Astrocyte (in vitro differentiated cells and primary cell): ENCODE measurements around the gene POU6F2. TPM values are rescaled to one million over a fixed set of nuclear protein-coding genes. Genes with fewer than 3 reads are reported as not detected.

ENCODE experiments used
- DNase-seq: peaks from one replicate; pipeline ENCODE4 v3.0.0-alpha.2; 2010; ENCODE audit warnings: low read depth
- FAIRE-seq: peaks from 2 replicates; lab custom pipeline; 2011; peaks lifted over from hg19 to GRCh38; lab: Jason Lieb, UNC
- H2AFZ ChIP-seq: 2 replicates; pipeline ENCODE4 v1.6.0; 2012; ENCODE audit warnings: low read depth, low read length, inconsistent platforms
- H3K27ac ChIP-seq: 2 replicates; pipeline ENCODE4 v1.5.1; 2011; ENCODE audit warnings: low read depth, low read length, inconsistent platforms
- H3K27me3 ChIP-seq: 2 replicates; pipeline ENCODE4 v1.6.0; 2011; ENCODE audit warnings: low read length, inconsistent platforms; ENCODE audit not compliant: insufficient read depth
- H3K36me3 ChIP-seq: 2 replicates; pipeline ENCODE4 v1.5.1; 2011; ENCODE audit warnings: low read length, inconsistent platforms; ENCODE audit not compliant: insufficient read depth
- H3K4me1 ChIP-seq: 2 replicates; pipeline ENCODE4 v1.5.1; 2011; ENCODE audit warnings: low read length, inconsistent platforms; ENCODE audit not compliant: insufficient read depth
- H3K4me2 ChIP-seq: 2 replicates; pipeline ENCODE4 v1.6.0; 2012; ENCODE audit warnings: low read length, inconsistent platforms
- H3K4me3 ChIP-seq: 2 replicates; pipeline ENCODE4 v1.5.1; 2011; ENCODE audit warnings: low read depth, mild to moderate bottlenecking, low read length, inconsistent platforms; ENCODE audit not compliant: insufficient read depth
- H3K79me2 ChIP-seq: 2 replicates; pipeline ENCODE4 v1.6.0; 2012; ENCODE audit warnings: mild to moderate bottlenecking, low read length, inconsistent platforms; ENCODE audit not compliant: insufficient read depth
- H3K9ac ChIP-seq: 2 replicates; pipeline ENCODE4 v1.6.0; 2012; ENCODE audit warnings: mild to moderate bottlenecking, low read length, inconsistent platforms
- H3K9me3 ChIP-seq: 2 replicates; pipeline ENCODE4 v1.5.1; 2012; ENCODE audit warnings: low read depth, mild to moderate bottlenecking, low read length, inconsistent platforms; ENCODE audit not compliant: insufficient read depth
- H4K20me1 ChIP-seq: 2 replicates; pipeline ENCODE4 v1.6.0; 2012; ENCODE audit warnings: low read length, inconsistent platforms; ENCODE audit not compliant: insufficient read depth
- H3K27ac Mint-ChIP-seq: one replicate; pipeline ENCODE4 v1.8.0; 2021; ENCODE audit warnings: mild to moderate bottlenecking, mixed read lengths; ENCODE audit not compliant: unreplicated experiment
- H3K27me3 Mint-ChIP-seq: one replicate; pipeline ENCODE4 v1.8.0; 2021; ENCODE audit warnings: low read depth, mixed read lengths; ENCODE audit not compliant: unreplicated experiment
- H3K36me3 Mint-ChIP-seq: one replicate; pipeline ENCODE4 v1.8.0; 2021; ENCODE audit warnings: low read depth, mixed read lengths; ENCODE audit not compliant: unreplicated experiment
- H3K4me1 Mint-ChIP-seq: one replicate; pipeline ENCODE4 v1.8.0; 2021; ENCODE audit warnings: low read depth, mixed read lengths; ENCODE audit not compliant: unreplicated experiment
- H3K4me3 Mint-ChIP-seq: one replicate; pipeline ENCODE4 v1.8.0; 2021; ENCODE audit warnings: mild to moderate bottlenecking, moderate library complexity, mixed read lengths; ENCODE audit not compliant: unreplicated experiment
- H3K9me3 Mint-ChIP-seq: one replicate; pipeline ENCODE4 v1.8.0; 2021; ENCODE audit warnings: mild to moderate bottlenecking, mixed read lengths; ENCODE audit not compliant: unreplicated experiment
- CTCF ChIP-seq: IDR thresholded peaks from 2 replicates; pipeline ENCODE4 v1.5.1; 2011; ENCODE audit warnings: low read depth, mild to moderate bottlenecking, inconsistent platforms, low read length, moderate library complexity; ENCODE audit not compliant: insufficient read depth
- EZH2 ChIP-seq: IDR thresholded peaks from 2 replicates; pipeline ENCODE4 v1.6.1; 2012; ENCODE audit warnings: mild to moderate bottlenecking, low read length, inconsistent platforms; ENCODE audit not compliant: insufficient read depth
- total RNA-seq: library from RNA; stranded (reverse); gene quantifications from 2 replicates; pipeline ENCODE4 v1.2.1, GENCODE V29; 2021

The POU6F2 gene
- total RNA-seq, 1 donor from 2014 or later, result 0.45 TPM

- Histone ChIP-seq H3K79me2 (no peaks in the 10 kb centered on the region), H3K27me3 (no peaks in the 10 kb centered on the region), H4K20me1 (no peaks in the 10 kb centered on the region), H3K9ac (no peak overlapping the region), H3K4me3 (no peak overlapping the region), H2AFZ (no peak overlapping the region), H3K4me2 (no peak overlapping the region), H3K36me3 (no peaks in the 10 kb centered on the region), H3K9me3 (no peaks in the 10 kb centered on the region), H3K4me1 (no peaks in the 10 kb centered on the region), H3K27ac (no peak overlapping the region)
- no peak for DNase-seq
- FAIRE-seq, result no peak
- H3K4me1 Mint-ChIP-seq, result no peaks in the 10 kb centered on the region
- no peak overlapping the region for H3K27ac Mint-ChIP-seq
- no peak overlapping the region for H3K4me3 Mint-ChIP-seq
- no peaks in the 10 kb centered on the region for H3K36me3 Mint-ChIP-seq
- TF ChIP-seq EZH2, result no peak
- no peak for TF ChIP-seq CTCF
- H3K9me3 Mint-ChIP-seq, result peaks cover 1% of the 10 kb centered on the region
- H3K27me3 Mint-ChIP-seq, result peaks cover 2% of the 10 kb centered on the region
Observed at GRCh38 chr7:39313376-39313775, 335.7 kb downstream of the POU6F2 start.

- no peak overlapping the region for H3K27ac ChIP-seq
- no peaks in the 10 kb centered on the region for H3K27me3 ChIP-seq
- peaks cover 2% of the 10 kb centered on the region for H3K27me3 Mint-ChIP-seq
- H3K4me1 ChIP-seq, result no peaks in the 10 kb centered on the region
- H3K9me3 ChIP-seq, result no peaks in the 10 kb centered on the region
- H3K4me3 ChIP-seq, result no peak overlapping the region
- no peaks in the 10 kb centered on the region for H4K20me1 ChIP-seq
- no peaks in the 10 kb centered on the region for H3K79me2 ChIP-seq
- no peak overlapping the region for H3K27ac Mint-ChIP-seq
- no peak for TF ChIP-seq EZH2
- no peak for TF ChIP-seq CTCF
- no peaks in the 10 kb centered on the region for H3K36me3 ChIP-seq
- H3K4me3 Mint-ChIP-seq, result no peak overlapping the region
- no peak overlapping the region for H3K9ac ChIP-seq
- H3K4me1 Mint-ChIP-seq, result no peaks in the 10 kb centered on the region
- no peaks in the 10 kb centered on the region for H3K36me3 Mint-ChIP-seq
- FAIRE-seq, result no peak
- H2AFZ ChIP-seq, result no peak overlapping the region
- H3K4me2 ChIP-seq, result no peak overlapping the region
- DNase-seq, result no peak
- H3K9me3 Mint-ChIP-seq, result peaks cover 1% of the 10 kb centered on the region
Observed at GRCh38 chr7:39313974-39314373, 336.3 kb downstream of the POU6F2 start.

GRCh38 chr7:39317107-39317506 lies 339.4 kb downstream of the POU6F2 start:
- DNase-seq (no peak), FAIRE-seq (no peak)
- no peaks in the 10 kb centered on the region for H3K79me2 ChIP-seq
- H3K9ac ChIP-seq, result no peak overlapping the region
- H2AFZ ChIP-seq, result no peak overlapping the region
- no peak overlapping the region for H3K27ac ChIP-seq
- no peaks in the 10 kb centered on the region for H3K4me1 Mint-ChIP-seq
- no peaks in the 10 kb centered on the region for H3K27me3 ChIP-seq
- no peak overlapping the region for H3K4me3 Mint-ChIP-seq
- H3K36me3 ChIP-seq, result no peaks in the 10 kb centered on the region
- H3K9me3 Mint-ChIP-seq, result no peaks in the 10 kb centered on the region
- TF ChIP-seq CTCF, result no peak
- TF ChIP-seq EZH2, result no peak
- H3K9me3 ChIP-seq, result no peaks in the 10 kb centered on the region
- no peak overlapping the region for H3K4me2 ChIP-seq
- H3K4me1 ChIP-seq, result no peaks in the 10 kb centered on the region
- H3K27ac Mint-ChIP-seq, result no peak overlapping the region
- H3K4me3 ChIP-seq, result no peak overlapping the region
- H3K36me3 Mint-ChIP-seq, result no peaks in the 10 kb centered on the region
- peaks cover 7% of the 10 kb centered on the region for H3K27me3 Mint-ChIP-seq
- H4K20me1 ChIP-seq, result no peaks in the 10 kb centered on the region
